GM18907 (cell line): Measurements from ENCODE around the gene CABLES2.
"Not testable (repeated sequence)": the region's sequence is repeated elsewhere in the genome, so short reads cannot be mapped to it uniquely, and the experiment has no call there.

Source experiments
- ATAC-seq: cut with Tn5 transposase; IDR thresholded peaks from one replicate; pipeline ENCODE4 v1.9.1; 2021; ENCODE audit warnings: mild to moderate bottlenecking, moderate library complexity; ENCODE audit not compliant: unreplicated experiment

CABLES2 gene

GRCh38 chr20:62373631-62374179, 33.4 kb downstream of the CABLES2 start:
- ATAC-seq: not testable (repeated sequence)

- ATAC-seq: no peak
Measured at GRCh38 chr20:62372042-62372993, 34.8 kb downstream of the CABLES2 start.

- ATAC-seq: no peak
Measured at GRCh38 chr20:62371588-62372041, 35.5 kb downstream of the CABLES2 start.

GRCh38 chr20:62370807-62371587, 36.1 kb downstream of the CABLES2 start:
- ATAC-seq: no peak

- ATAC-seq: no peak
Measured at GRCh38 chr20:62370115-62370806, 36.8 kb downstream of the CABLES2 start.

- no peak for ATAC-seq
Measured at GRCh38 chr20:62369815-62370114, 37.3 kb downstream of the CABLES2 start.

GRCh38 chr20:62368976-62369814, 37.9 kb downstream of the CABLES2 start:
- ATAC-seq: no peak

- ATAC-seq: no peak
Measured at GRCh38 chr20:62368392-62368975, 38.6 kb downstream of the CABLES2 start.

GRCh38 chr20:62367633-62368391, 39.3 kb downstream of the CABLES2 start:
- ATAC-seq: no peak

GRCh38 chr20:62367136-62367632, 39.9 kb downstream of the CABLES2 start, which contains the start of gene LAMA5:
Gene LAMA5, minus strand, starts transcription at chr20:62367312. Its CDS starts 67 bp downstream, at chr20:62367245.
- ATAC-seq: peak; percentile 35

- ATAC-seq: no peak
Measured at GRCh38 chr20:62366370-62367135, 40.5 kb downstream of the CABLES2 start.

- ATAC-seq: no peak
Measured at GRCh38 chr20:62365814-62366369, 41.2 kb downstream of the CABLES2 start.

- ATAC-seq: no peak
Measured at GRCh38 chr20:62364911-62365736, 42.0 kb downstream of the CABLES2 start.

- ATAC-seq: no peak
Measured at GRCh38 chr20:62363920-62364851, 42.9 kb downstream of the CABLES2 start.
